GM19438 (cell line): Measurements from ENCODE around the gene C2orf42.
"Not testable (repeated sequence)": the region's sequence is repeated elsewhere in the genome, so short reads cannot be mapped to it uniquely, and the experiment has no call there.

ENCODE experiments used
- ATAC-seq: cut with Tn5 transposase; IDR thresholded peaks from one replicate; pipeline ENCODE4 v1.9.1; 2021; ENCODE audit warnings: low read depth; ENCODE audit not compliant: unreplicated experiment

The C2orf42 gene

DNA sequence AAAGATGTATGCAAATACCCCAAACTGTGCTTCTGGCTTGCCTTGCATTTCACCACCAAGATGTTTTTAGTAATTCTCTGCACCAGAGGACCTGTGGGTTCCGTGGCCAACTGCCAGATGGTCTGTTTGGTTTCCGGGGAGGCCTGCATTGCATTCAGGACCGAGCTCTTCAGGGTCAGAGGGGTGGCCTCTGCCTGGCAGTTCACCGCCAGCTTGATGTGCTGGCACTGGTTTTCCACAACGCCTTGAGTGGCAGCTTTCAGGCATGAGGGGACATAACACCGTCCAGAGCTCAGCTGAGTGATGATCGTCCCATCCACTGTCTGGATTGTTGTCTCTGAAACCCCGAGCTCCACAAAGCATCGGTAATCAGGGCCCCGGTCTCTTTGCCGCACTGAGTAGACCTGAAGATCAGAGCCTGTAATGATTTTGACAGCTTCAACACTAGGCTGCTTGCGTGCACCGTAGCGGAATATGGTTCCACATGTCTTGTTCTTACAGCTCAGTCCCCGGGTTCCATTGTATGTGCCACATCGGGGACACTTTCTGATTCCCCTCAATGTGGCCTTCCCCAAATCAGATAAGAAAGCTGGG is 9.4 kb downstream of the C2orf42 start:
- ATAC-seq: no peak

DNA sequence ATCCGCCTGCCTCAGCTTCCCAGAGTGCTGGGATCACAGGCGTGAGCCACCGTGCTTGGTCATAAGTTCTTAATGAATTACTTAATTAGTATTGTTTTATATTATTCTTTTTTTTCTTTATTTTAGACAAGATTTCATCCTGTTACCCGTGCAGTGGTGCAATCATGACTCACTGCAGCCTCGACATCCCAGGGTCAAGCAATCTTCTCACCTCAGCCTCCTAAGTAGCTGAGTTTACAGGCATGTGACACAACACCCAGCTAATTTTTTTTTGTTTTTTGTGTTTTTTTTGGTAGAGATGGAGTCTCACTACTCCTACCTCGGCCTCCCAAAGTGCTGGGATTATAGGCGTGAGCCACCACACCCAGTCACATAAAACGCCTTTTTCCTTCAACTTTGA is 17.3 kb downstream of the C2orf42 start:
- no peak for ATAC-seq

DNA sequence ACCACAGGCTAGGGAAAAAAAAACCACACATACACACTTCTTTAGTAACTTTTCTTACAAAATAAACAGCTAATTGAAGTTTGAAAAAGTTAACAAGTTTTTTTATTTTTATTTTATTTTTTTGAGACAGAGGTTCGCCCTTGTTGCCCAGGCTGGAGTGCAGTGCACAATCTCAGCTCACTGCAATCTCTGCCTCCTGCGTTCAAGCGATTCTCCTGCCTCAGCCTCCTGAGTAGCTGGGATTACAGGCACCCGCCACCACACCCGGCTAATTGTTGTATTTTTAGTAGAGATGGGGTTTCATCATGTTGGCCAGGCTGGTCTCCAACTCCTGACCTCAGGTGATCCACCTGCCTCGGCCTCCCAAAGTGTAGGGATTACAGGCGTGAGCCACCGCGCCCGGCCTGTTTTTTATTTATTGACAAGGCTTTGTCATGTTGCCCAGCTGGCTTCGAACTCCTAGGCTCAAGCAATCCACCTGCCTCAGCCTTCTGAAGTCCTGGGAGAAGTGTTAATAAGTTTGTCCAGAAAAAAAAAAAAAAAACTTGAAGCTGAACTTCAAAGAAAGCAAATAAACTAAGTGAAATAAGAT is 21.1 kb downstream of the C2orf42 start:
- ATAC-seq: not testable (repeated sequence)

GRCh38 chr2:70161069-70161534 is 29.7 kb downstream of the C2orf42 start:
- ATAC-seq: peak; percentile 94

DNA sequence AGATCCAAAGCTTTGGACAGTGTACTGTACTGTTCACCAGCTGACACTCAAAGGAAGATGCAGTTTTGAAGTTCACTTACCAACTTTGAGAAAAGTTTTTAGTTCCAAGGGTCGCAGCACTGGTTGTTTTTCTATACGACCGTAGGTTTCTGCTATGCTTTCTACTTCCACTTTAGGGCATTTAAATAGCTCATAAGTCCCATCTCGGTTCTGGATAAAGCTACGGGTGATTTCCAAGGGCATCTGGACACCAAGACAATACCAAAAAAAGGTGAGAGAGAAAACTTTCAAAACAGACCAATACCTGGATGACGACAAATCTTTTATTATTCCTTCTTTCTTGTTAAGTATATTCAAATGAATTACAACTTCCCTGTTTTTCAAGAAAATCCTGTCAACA is 30.3 kb downstream of the C2orf42 start:
- ATAC-seq: no peak

DNA sequence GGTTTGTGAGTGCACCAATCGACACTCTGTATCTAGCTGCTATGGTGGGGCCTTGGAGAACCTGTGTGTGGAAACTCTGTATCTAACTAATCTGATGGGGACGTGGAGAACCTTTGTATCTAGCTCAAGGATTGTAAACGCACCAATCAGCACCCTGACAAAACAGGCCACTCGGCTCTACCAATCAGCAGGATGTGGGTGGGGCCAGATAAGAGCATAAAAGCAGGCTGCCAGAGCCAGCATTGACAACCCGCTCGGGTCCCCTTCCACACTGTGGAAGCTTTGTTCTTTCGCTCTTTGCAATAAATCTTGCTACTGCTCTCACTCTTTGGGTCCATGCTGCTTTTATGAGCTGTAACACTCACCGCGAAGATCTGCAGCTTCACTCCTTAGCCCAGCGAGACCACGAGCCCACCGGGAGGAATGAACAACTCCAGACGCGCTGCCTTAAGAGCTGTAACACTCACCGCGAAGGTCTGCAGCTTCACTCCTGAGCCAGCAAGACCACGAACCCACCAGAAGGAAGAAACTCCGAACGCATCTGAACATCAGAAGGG is 41.6 kb downstream of the C2orf42 start:
- ATAC-seq: not testable (repeated sequence)

DNA sequence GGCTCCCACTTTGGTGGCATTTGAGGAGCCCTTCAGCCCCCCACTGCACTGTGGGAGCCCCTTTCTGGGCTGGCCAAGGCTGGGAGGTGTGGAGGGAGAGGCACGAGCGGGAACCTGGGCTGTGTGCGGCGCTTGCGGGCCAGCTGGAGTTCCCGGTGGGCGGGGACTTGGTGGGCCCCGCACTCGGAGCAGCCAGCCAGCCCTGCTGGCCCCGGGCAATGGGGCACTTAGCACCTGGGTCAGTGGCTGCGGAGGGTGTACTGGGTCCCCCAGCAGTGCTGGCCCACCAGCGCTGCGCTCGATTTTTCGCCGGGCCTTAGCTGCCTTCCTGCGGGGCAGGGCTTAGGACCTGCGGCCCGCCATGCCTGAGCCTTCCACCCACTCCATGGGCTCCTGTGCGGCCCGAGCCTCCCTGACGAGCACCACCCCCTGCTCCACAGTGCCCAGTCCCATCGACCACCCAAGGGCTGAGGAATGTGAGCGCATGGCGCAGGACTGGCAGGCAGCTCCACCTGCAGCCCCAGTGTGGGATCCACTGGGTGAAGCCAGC is 42.5 kb downstream of the C2orf42 start:
- not testable (repeated sequence) for ATAC-seq

GRCh38 chr2:70145851-70146739 is 44.7 kb downstream of the C2orf42 start:
- ATAC-seq: no peak

DNA sequence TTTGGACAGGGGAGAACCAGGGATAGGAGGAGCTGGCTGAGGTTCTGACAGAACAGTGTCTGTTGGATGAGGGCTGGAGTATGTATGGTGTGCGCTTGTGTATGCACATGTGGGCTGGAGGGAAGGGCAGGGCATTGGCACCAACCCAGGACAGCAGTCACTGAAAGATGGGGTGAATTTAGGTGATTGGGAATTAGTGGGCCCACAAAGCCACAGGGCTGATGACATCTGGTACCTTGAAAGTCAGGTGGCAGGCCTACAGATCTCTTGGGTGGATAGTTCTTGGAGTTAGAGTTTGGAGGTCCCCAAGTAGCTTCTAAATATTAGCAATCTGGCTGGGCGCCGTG is 45.7 kb downstream of the C2orf42 start:
- no peak for ATAC-seq

DNA sequence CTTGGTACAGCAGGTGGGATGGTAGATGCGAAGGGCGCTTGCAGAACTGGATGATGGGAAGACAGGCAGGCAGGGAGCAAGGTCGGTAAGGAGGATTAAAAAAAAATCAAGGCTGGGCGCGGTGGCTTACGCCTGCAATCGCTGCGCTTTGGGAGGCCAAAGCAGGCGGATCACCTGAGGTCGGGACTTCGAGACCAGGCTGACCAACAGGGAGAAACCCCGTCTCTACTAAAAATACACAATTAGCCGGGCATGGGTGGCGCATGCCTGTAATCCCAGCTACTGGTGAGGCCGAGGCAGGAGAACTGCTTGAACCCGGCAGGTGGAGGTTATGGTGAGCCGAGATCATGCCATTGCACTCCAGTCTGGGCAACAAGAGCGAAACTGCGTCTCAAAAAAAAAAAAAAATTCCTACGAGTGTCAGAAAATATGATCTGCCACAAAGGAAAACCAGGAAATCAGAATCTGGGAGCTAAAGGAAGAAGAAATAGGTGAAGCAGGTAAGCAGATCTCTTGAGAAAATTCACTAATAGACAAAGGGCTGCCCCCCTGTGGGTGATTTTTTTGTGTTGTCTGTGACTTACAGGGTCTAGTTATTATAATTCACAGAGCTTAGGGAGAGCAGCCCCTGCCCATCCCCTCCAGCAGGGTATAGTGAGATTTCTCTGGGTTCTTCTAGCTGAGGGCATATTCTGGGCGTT is 46.2 kb downstream of the C2orf42 start:
- no peak for ATAC-seq

- ATAC-seq: no peak
These were observed 47.3 kb downstream of the C2orf42 start for GRCh38 chr2:70143314-70144150.

DNA sequence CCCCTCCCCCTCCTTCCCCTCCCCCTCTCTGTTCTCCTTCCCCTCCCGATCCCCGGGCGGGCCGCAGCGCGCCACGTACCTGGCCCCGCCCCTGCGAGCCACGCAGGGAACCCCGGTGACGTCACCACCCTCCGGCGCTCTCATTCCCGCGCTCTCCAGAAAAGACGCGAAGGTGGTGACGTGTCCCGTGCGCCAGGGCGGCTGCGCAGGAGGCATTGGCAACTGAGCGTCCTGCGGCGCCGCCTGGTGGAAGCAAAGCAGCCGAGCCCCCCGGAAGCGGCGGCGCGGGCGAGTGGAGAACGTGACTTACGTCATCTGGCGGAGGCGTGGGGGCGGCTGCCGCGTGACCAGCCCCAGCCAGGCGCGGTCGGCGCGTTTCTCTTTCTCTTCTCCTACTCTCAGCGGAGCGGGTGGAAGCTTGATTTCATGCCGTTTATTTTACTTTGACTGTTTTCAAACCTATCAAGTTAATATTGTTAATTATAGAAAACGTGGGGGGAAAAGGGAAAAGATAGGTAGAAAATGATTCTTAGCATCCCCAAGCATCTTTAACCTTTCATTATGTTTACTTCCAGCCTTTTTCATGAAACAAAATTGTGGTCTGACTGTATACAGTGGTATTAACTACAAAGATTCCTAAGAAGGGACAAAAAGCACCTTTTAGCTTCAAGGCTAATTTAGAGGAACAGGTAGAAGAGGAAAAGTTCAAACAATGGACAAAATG is 48.1 kb downstream of the C2orf42 start:
- ATAC-seq: peak; percentile 62

- ATAC-seq: peak; percentile 34
These were observed 48.8 kb downstream of the C2orf42 start for GRCh38 chr2:70141902-70142589.

GRCh38 chr2:70141212-70141901 is 49.5 kb downstream of the C2orf42 start:
- peak; percentile 38 for ATAC-seq

- no peak for ATAC-seq
These were observed 50.0 kb downstream of the C2orf42 start for GRCh38 chr2:70140791-70141211.

DNA sequence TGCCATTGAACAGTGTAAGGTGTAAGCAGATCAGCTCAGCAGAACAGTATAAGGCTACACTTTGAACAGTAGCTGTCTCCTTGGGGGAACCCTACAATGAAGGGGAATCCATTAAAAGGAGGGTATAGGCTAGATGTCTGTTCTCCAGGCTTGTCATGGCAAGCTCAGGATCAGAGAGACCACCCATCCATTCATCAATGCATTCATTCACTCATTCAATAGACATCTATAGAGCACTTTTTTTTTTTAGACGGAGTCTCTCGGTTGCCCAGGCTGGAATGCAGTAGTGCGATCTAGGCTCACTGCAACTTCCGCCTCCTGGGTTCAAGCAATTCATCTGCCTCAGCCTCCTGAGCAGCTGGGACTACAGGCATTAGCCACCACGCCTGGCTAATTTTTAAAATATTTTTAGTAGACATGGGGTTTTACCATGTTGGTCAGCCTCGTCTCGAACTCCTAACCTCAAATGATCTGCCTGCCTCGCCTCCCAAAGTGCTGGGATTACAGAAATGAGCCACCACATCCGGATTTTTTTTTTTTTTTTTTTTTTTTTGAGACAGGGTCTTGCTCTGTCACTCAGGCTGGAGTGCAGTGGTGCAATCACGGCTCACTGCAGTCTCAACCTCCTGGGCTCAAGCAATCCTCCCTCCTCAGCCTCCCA is 56.4 kb downstream of the C2orf42 start:
- not testable (repeated sequence) for ATAC-seq
